Measurements from ENCODE around the gene UROC1. TPM values are rescaled to one million over a fixed set of nuclear protein-coding genes. Genes with fewer than 3 reads are reported as not detected.

Gene UROC1
- total and polyA plus RNA-seq, 2 experiments from 2014 or later: not detected

- TF ChIP-seq CREB1 (CRISPR knock-in tag; IDR thresholded peaks at IDR 0.05; ENCODE audit: low read depth) (no peak), EZH2phosphoT487 (IDR thresholded peaks at IDR 0.05; ENCODE audit: unreplicated experiment) (no peak), ZNF331 (CRISPR knock-in tag; IDR thresholded peaks at IDR 0.05; ENCODE audit: low read depth) (no peak), EZH2 (IDR thresholded peaks at IDR 0.05; ENCODE audit: low read depth, unreplicated experiment) (no peak), NANOG (IDR thresholded peaks at IDR 0.05; ENCODE audit: borderline replicate concordance) (no peak), ZNF114 (CRISPR knock-in tag; IDR thresholded peaks at IDR 0.05) (no peak), JUNB (IDR thresholded peaks at IDR 0.05; ENCODE audit: unreplicated experiment) (no peak), POLR2AphosphoS5 (IDR thresholded peaks at IDR 0.05; ENCODE audit: low read depth) (no peak), STAT1 (IDR thresholded peaks at IDR 0.05; ENCODE audit: unreplicated experiment) (no peak)
- TF ChIP-seq, protein P1, sequence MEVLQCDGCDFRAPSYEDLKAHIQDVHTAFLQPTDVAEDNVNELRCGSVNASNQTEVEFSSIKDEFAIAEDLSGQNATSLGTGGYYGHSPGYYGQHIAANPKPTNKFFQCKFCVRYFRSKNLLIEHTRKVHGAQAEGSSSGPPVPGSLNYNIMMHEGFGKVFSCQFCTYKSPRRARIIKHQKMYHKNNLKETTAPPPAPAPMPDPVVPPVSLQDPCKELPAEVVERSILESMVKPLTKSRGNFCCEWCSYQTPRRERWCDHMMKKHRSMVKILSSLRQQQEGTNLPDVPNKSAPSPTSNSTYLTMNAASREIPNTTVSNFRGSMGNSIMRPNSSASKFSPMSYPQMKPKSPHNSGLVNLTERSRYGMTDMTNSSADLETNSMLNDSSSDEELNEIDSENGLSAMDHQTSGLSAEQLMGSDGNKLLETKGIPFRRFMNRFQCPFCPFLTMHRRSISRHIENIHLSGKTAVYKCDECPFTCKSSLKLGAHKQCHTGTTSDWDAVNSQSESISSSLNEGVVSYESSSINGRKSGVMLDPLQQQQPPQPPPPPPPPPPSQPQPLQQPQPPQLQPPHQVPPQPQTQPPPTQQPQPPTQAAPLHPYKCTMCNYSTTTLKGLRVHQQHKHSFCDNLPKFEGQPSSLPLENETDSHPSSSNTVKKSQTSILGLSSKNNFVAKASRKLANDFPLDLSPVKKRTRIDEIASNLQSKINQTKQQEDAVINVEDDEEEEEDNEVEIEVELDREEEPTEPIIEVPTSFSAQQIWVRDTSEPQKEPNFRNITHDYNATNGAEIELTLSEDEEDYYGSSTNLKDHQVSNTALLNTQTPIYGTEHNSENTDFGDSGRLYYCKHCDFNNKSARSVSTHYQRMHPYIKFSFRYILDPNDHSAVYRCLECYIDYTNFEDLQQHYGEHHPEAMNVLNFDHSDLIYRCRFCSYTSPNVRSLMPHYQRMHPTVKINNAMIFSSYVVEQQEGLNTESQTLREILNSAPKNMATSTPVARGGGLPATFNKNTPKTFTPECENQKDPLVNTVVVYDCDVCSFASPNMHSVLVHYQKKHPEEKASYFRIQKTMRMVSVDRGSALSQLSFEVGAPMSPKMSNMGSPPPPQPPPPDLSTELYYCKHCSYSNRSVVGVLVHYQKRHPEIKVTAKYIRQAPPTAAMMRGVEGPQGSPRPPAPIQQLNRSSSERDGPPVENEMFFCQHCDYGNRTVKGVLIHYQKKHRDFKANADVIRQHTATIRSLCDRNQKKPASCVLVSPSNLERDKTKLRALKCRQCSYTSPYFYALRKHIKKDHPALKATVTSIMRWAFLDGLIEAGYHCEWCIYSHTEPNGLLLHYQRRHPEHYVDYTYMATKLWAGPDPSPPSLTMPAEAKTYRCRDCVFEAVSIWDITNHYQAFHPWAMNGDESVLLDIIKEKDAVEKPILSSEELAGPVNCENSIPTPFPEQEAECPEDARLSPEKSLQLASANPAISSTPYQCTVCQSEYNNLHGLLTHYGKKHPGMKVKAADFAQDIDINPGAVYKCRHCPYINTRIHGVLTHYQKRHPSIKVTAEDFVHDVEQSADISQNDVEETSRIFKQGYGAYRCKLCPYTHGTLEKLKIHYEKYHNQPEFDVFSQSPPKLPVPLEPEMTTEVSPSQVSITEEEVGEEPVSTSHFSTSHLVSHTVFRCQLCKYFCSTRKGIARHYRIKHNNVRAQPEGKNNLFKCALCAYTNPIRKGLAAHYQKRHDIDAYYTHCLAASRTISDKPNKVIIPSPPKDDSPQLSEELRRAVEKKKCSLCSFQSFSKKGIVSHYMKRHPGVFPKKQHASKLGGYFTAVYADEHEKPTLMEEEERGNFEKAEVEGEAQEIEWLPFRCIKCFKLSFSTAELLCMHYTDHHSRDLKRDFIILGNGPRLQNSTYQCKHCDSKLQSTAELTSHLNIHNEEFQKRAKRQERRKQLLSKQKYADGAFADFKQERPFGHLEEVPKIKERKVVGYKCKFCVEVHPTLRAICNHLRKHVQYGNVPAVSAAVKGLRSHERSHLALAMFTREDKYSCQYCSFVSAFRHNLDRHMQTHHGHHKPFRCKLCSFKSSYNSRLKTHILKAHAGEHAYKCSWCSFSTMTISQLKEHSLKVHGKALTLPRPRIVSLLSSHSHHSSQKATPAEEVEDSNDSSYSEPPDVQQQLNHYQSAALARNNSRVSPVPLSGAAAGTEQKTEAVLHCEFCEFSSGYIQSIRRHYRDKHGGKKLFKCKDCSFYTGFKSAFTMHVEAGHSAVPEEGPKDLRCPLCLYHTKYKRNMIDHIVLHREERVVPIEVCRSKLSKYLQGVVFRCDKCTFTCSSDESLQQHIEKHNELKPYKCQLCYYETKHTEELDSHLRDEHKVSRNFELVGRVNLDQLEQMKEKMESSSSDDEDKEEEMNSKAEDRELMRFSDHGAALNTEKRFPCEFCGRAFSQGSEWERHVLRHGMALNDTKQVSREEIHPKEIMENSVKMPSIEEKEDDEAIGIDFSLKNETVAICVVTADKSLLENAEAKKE (CRISPR knock-in tag; IDR thresholded peaks at IDR 0.05): no peak
- TF ChIP-seq, protein P2, sequence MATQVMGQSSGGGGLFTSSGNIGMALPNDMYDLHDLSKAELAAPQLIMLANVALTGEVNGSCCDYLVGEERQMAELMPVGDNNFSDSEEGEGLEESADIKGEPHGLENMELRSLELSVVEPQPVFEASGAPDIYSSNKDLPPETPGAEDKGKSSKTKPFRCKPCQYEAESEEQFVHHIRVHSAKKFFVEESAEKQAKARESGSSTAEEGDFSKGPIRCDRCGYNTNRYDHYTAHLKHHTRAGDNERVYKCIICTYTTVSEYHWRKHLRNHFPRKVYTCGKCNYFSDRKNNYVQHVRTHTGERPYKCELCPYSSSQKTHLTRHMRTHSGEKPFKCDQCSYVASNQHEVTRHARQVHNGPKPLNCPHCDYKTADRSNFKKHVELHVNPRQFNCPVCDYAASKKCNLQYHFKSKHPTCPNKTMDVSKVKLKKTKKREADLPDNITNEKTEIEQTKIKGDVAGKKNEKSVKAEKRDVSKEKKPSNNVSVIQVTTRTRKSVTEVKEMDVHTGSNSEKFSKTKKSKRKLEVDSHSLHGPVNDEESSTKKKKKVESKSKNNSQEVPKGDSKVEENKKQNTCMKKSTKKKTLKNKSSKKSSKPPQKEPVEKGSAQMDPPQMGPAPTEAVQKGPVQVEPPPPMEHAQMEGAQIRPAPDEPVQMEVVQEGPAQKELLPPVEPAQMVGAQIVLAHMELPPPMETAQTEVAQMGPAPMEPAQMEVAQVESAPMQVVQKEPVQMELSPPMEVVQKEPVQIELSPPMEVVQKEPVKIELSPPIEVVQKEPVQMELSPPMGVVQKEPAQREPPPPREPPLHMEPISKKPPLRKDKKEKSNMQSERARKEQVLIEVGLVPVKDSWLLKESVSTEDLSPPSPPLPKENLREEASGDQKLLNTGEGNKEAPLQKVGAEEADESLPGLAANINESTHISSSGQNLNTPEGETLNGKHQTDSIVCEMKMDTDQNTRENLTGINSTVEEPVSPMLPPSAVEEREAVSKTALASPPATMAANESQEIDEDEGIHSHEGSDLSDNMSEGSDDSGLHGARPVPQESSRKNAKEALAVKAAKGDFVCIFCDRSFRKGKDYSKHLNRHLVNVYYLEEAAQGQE (IDR thresholded peaks at IDR 0.05; ENCODE audit: unreplicated experiment): no peak
- TF ChIP-seq, protein P3, sequence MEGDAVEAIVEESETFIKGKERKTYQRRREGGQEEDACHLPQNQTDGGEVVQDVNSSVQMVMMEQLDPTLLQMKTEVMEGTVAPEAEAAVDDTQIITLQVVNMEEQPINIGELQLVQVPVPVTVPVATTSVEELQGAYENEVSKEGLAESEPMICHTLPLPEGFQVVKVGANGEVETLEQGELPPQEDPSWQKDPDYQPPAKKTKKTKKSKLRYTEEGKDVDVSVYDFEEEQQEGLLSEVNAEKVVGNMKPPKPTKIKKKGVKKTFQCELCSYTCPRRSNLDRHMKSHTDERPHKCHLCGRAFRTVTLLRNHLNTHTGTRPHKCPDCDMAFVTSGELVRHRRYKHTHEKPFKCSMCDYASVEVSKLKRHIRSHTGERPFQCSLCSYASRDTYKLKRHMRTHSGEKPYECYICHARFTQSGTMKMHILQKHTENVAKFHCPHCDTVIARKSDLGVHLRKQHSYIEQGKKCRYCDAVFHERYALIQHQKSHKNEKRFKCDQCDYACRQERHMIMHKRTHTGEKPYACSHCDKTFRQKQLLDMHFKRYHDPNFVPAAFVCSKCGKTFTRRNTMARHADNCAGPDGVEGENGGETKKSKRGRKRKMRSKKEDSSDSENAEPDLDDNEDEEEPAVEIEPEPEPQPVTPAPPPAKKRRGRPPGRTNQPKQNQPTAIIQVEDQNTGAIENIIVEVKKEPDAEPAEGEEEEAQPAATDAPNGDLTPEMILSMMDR (conservative IDR thresholded peaks at IDR 0.05; ENCODE audit: low read depth in 2 of 2): no peak
- TF ChIP-seq, protein P4, sequence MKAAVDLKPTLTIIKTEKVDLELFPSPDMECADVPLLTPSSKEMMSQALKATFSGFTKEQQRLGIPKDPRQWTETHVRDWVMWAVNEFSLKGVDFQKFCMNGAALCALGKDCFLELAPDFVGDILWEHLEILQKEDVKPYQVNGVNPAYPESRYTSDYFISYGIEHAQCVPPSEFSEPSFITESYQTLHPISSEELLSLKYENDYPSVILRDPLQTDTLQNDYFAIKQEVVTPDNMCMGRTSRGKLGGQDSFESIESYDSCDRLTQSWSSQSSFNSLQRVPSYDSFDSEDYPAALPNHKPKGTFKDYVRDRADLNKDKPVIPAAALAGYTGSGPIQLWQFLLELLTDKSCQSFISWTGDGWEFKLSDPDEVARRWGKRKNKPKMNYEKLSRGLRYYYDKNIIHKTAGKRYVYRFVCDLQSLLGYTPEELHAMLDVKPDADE (IDR thresholded peaks at IDR 0.05): no peak
- peak overlapping the region; percentile 73 for H3K4me3 Mint-ChIP-seq
Observed at GRCh38 chr3:126477061-126477380, 40.6 kb downstream of the UROC1 start.

More at GRCh38 chr3:126477061-126477380, 40.6 kb downstream of the UROC1 start:
- H3K79me2 ChIP-seq (replicated peaks; ENCODE audit: insufficient read depth): peaks cover 28% of the 10 kb centered on the region
- H3K4me1 ChIP-seq (ENCODE audit: insufficient read depth): peaks cover 18% of the 10 kb centered on the region
- Mint-ChIP-seq H3K9me3 (no peaks in the 10 kb centered on the region; the same call in 2 of the 3 replicates), H3K27me3 (ENCODE audit: insufficient read depth, low read depth, poor library complexity) (peaks cover 2% of the 10 kb centered on the region), H3K4me1 (peaks cover 37% of the 10 kb centered on the region), H3K36me3 (ENCODE audit: low read depth) (peaks cover 18% of the 10 kb centered on the region), H3K27ac (peak overlapping the region; percentile 57)
- H4K20me1 ChIP-seq (replicated peaks; ENCODE audit: insufficient read depth): peaks cover 24% of the 10 kb centered on the region
- ATAC-seq: peak; percentile 7
- peak overlapping the region; percentile 68; the same call in 1 of the 2 replicates for H3K27ac ChIP-seq (ENCODE audit: low read depth)
- peak; percentile 50 for DNase-seq (ENCODE audit: low spot score)
- peaks cover 3% of the 10 kb centered on the region; the same call in 1 of the 2 replicates for H3K36me3 ChIP-seq (ENCODE audit: insufficient read depth)
- H3K27me3 ChIP-seq (ENCODE audit: insufficient read depth): no peaks in the 10 kb centered on the region
- H3F3A ChIP-seq (replicated peaks; ENCODE audit: low read depth): no peaks in the 10 kb centered on the region
- H3K9me2 ChIP-seq (ENCODE audit: insufficient read depth): no peaks in the 10 kb centered on the region
- H3K4me3 ChIP-seq: no peak overlapping the region; the same call in 1 of the 2 replicates
- peak overlapping the region; percentile 88; the same call in 1 of the 2 replicates for H3K4me2 ChIP-seq
- H2AFZ ChIP-seq: no peak overlapping the region
